ENCODE data around the gene ANKRD36C.
"Not testable (repeated sequence)": the region's sequence is repeated elsewhere in the genome, so short reads cannot be mapped to it uniquely, and the experiment has no call there.

The ANKRD36C gene

GRCh38 chr2:96006248-96006647, 14.6 kb upstream of the ANKRD36C start:
- not testable (repeated sequence) for DNase-seq (ENCODE audit: low read depth)

- DNase-seq (ENCODE audit: low read depth) = not testable (repeated sequence)
Observed at GRCh38 chr2:95992520-95993272, 1.1 kb upstream of the ANKRD36C start.

- not testable (repeated sequence) for DNase-seq (ENCODE audit: low read depth)
Observed at GRCh38 chr2:95992102-95992501, 478 bp upstream of the ANKRD36C start.

- DNase-seq (ENCODE audit: low read depth) = not testable (repeated sequence)
Observed at GRCh38 chr2:95990884-95991283, 740 bp downstream of the ANKRD36C start.

- DNase-seq (ENCODE audit: low read depth) = not testable (repeated sequence)
Observed at GRCh38 chr2:95951662-95952061, 40.0 kb downstream of the ANKRD36C start.

GRCh38 chr2:95948039-95948438, 43.6 kb downstream of the ANKRD36C start:
- DNase-seq (ENCODE audit: low read depth) = not testable (repeated sequence)

- not testable (repeated sequence) for DNase-seq (ENCODE audit: low read depth)
Observed at GRCh38 chr2:95939947-95940346, 51.7 kb downstream of the ANKRD36C start.

- not testable (repeated sequence) for DNase-seq (ENCODE audit: low read depth)
Observed at GRCh38 chr2:95930740-95931139, 60.9 kb downstream of the ANKRD36C start.

GRCh38 chr2:95917007-95917406, 74.6 kb downstream of the ANKRD36C start:
- DNase-seq (ENCODE audit: low read depth) = not testable (repeated sequence)

- not testable (repeated sequence) for DNase-seq (ENCODE audit: low read depth)
Observed at GRCh38 chr2:95915131-95915530, 76.5 kb downstream of the ANKRD36C start.

GRCh38 chr2:95911431-95911830, 80.2 kb downstream of the ANKRD36C start:
- peak; percentile 54 for DNase-seq (ENCODE audit: low read depth)

GRCh38 chr2:95894443-95894842, 97.2 kb downstream of the ANKRD36C start:
- DNase-seq (ENCODE audit: low read depth) = not testable (repeated sequence)

- not testable (repeated sequence) for DNase-seq (ENCODE audit: low read depth)
Observed at GRCh38 chr2:95867929-95868328, 123.7 kb downstream of the ANKRD36C start.

GRCh38 chr2:95867047-95867677, 124.5 kb downstream of the ANKRD36C start:
- DNase-seq (ENCODE audit: low read depth) = not testable (repeated sequence)

- not testable (repeated sequence) for DNase-seq (ENCODE audit: low read depth)
Observed at GRCh38 chr2:95862121-95862520, 129.5 kb downstream of the ANKRD36C start.

- DNase-seq (ENCODE audit: low read depth) = no peak
Observed at GRCh38 chr2:95836151-95836550, 155.5 kb downstream of the ANKRD36C start.

GRCh38 chr2:95834077-95835013, 157.3 kb downstream of the ANKRD36C start:
- not testable (repeated sequence) for DNase-seq (ENCODE audit: low read depth)

- not testable (repeated sequence) for DNase-seq (ENCODE audit: low read depth)
Observed at GRCh38 chr2:95824218-95824617, 167.4 kb downstream of the ANKRD36C start.

- not testable (repeated sequence) for DNase-seq (ENCODE audit: low read depth)
Observed at GRCh38 chr2:95817521-95817920, 174.1 kb downstream of the ANKRD36C start.

GRCh38 chr2:95813311-95813710, 178.3 kb downstream of the ANKRD36C start:
- DNase-seq (ENCODE audit: low read depth) = peak; percentile 63

GRCh38 chr2:95799892-95800291, 191.7 kb downstream of the ANKRD36C start:
- DNase-seq (ENCODE audit: low read depth) = no peak
